Osteocyte (in vitro differentiated cells): ENCODE results near the gene LGALS12. TPM values are rescaled to one million over a fixed set of nuclear protein-coding genes. Genes with fewer than 3 reads are reported as not detected.

Experiments
- DNase-seq: peaks from one replicate; pipeline ENCODE4 v3.0.0; 2021; ENCODE audit warnings: mixed read lengths; ENCODE audit not compliant: unreplicated experiment; ENCODE audit errors: extremely low spot score
- H3K27ac Mint-ChIP-seq: one replicate; pipeline ENCODE4 v1.8.0; 2021; ENCODE audit warnings: mild to moderate bottlenecking, mixed read lengths; ENCODE audit not compliant: unreplicated experiment
- H3K27me3 Mint-ChIP-seq: one replicate; pipeline ENCODE4 v1.8.0; 2021; ENCODE audit warnings: mixed read lengths; ENCODE audit not compliant: unreplicated experiment
- H3K36me3 Mint-ChIP-seq: one replicate; pipeline ENCODE4 v1.8.0; 2021; ENCODE audit warnings: mixed read lengths; ENCODE audit not compliant: unreplicated experiment
- H3K4me1 Mint-ChIP-seq: one replicate; pipeline ENCODE4 v1.8.0; 2021; ENCODE audit warnings: mixed read lengths; ENCODE audit not compliant: unreplicated experiment
- H3K4me3 Mint-ChIP-seq: one replicate; pipeline ENCODE4 v1.8.0; 2021; ENCODE audit warnings: mild to moderate bottlenecking, moderate library complexity, mixed read lengths; ENCODE audit not compliant: unreplicated experiment
- H3K9me3 Mint-ChIP-seq: one replicate; pipeline ENCODE4 v1.8.0; 2021; ENCODE audit warnings: mixed read lengths; ENCODE audit not compliant: unreplicated experiment
- CTCF ChIP-seq: fragments of 200-600 bp; sonication (generic); IDR thresholded peaks from 2 replicates; pipeline ENCODE4 v1.5.0; 2021; ENCODE audit warnings: antibody characterized with exemption, mild to moderate bottlenecking, moderate library complexity
- total RNA-seq: library from RNA; stranded (reverse); gene quantifications from 2 replicates; pipeline ENCODE4 v1.2.1, GENCODE V29; 2021

LGALS12 gene
- total RNA-seq, 1 donor from 2014 or later = not detected

DNA sequence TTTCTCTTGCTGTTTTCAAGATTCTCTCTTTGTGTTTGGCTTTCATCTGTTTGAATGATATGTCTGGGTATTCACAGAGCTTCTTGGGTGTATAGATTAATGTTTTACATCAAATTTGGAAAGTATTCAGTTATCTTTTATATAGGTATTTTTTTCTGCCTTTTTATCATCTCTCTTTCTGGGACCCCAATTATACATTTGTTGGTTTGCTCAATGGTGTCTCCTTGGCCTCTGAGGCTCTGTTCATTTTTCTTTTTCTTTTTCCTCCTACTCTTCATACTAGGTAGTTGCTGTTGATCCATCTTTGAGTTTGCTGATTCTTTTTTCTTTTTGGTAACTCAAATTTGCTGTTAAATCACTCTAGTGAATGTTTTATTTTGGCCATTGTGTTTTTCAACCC is 29.3 kb upstream of the LGALS12 start:
- Mint-ChIP-seq H3K4me3 (no peak overlapping the region), H3K27ac (no peak overlapping the region), H3K9me3 (peaks cover 16% of the 10 kb centered on the region), H3K36me3 (no peaks in the 10 kb centered on the region), H3K27me3 (peaks cover 27% of the 10 kb centered on the region), H3K4me1 (no peaks in the 10 kb centered on the region)
- no peak for TF ChIP-seq CTCF
- no peak for DNase-seq

DNA sequence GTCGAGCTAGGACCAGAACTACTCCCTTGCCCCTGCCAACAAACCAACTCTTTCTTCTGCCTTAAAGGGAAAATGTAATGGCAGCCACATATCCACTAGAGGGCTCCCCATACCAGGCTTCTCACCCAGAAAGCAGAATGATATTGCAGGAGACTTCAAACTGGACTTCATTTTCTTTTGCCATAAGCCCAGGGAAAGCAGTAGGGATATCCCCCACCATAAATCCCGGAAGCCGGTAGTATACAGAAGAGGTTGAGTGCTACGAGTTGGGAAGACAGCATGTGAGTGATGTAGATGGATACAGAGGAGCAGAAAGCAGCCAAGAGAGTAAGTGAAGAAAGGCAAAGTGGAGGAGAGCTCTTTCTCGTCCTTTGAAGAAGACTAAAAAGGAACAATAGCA is 27.0 kb upstream of the LGALS12 start:
- TF ChIP-seq CTCF = peak; percentile 90
- DNase-seq = no peak
- peaks cover 42% of the 10 kb centered on the region for H3K27me3 Mint-ChIP-seq
- H3K4me1 Mint-ChIP-seq = no peaks in the 10 kb centered on the region
- H3K4me3 Mint-ChIP-seq = no peak overlapping the region
- H3K36me3 Mint-ChIP-seq = no peaks in the 10 kb centered on the region
- no peak overlapping the region for H3K27ac Mint-ChIP-seq
- H3K9me3 Mint-ChIP-seq = peaks cover 15% of the 10 kb centered on the region

DNA sequence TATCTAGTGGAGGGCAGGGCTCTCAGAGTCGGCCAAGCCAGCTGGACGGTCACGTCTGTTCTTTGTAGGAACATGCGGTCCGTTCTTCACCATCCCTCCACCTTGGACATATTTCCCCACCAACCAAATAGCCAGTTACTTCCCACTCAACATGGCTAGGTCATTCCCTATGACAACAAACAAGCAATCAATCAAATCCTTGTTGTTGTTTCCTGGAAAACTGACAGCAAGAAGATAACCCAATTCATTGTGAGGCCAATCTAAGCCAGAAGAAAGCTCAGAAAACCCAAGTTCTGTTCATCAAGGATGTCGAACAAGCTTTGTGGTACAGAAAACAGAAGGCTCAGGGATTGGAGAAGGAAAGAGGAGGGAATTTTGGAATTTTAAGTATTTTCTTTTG is 25.8 kb upstream of the LGALS12 start:
- no peak overlapping the region for H3K4me3 Mint-ChIP-seq
- H3K9me3 Mint-ChIP-seq = peaks cover 19% of the 10 kb centered on the region
- no peak overlapping the region for H3K27ac Mint-ChIP-seq
- peaks cover 3% of the 10 kb centered on the region for H3K36me3 Mint-ChIP-seq
- H3K4me1 Mint-ChIP-seq = no peaks in the 10 kb centered on the region
- no peak for TF ChIP-seq CTCF
- H3K27me3 Mint-ChIP-seq = peaks cover 42% of the 10 kb centered on the region
- DNase-seq = no peak

GRCh38 chr11:63485777-63486176 is 20.1 kb upstream of the LGALS12 start:
- peaks cover 2% of the 10 kb centered on the region for H3K4me1 Mint-ChIP-seq
- no peak for DNase-seq
- no peak for TF ChIP-seq CTCF
- peaks cover 5% of the 10 kb centered on the region for H3K36me3 Mint-ChIP-seq
- H3K4me3 Mint-ChIP-seq = no peak overlapping the region
- peaks cover 70% of the 10 kb centered on the region for H3K27me3 Mint-ChIP-seq
- peaks cover 16% of the 10 kb centered on the region for H3K9me3 Mint-ChIP-seq
- H3K27ac Mint-ChIP-seq = no peak overlapping the region

DNA sequence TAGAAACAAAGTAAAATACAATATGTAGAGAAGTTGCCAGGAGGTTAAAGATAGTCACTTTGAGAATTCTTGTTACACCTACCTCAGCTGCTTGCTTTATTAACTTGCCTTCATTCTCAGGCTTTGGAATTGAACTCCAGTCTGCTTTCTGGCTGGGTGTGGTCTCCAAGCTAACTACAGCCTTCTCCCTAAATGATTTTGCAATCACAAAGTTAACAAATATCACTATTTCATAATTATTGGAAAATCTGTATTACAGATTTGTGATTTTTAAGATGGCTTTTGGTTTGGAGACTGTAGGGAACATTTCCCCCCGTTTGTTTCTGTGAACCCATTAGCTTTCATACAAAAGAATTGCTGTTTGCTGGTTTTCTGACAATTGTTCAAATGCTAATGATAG is 17.1 kb upstream of the LGALS12 start:
- H3K4me1 Mint-ChIP-seq = peaks cover 10% of the 10 kb centered on the region
- DNase-seq = no peak
- no peak overlapping the region for H3K27ac Mint-ChIP-seq
- peaks cover 8% of the 10 kb centered on the region for H3K36me3 Mint-ChIP-seq
- no peak for TF ChIP-seq CTCF
- H3K9me3 Mint-ChIP-seq = peaks cover 16% of the 10 kb centered on the region
- H3K27me3 Mint-ChIP-seq = peaks cover 75% of the 10 kb centered on the region
- H3K4me3 Mint-ChIP-seq = no peak overlapping the region
